Trophoblast cell (in vitro differentiated cells and primary cell): Measurements from ENCODE around the gene LIPK.

Experiments
- DNase-seq, 2 donors: peaks; one replicate each; pipeline ENCODE4 v3.0.0-alpha.2; 2016
- H2AFZ ChIP-seq: 2 replicates; pipeline ENCODE4 v1.6.1; 2013; ENCODE audit warnings: low read length, moderate library complexity, mild to moderate bottlenecking; ENCODE audit not compliant: insufficient read depth, poor library complexity
- H2AK5ac ChIP-seq: 2 replicates; pipeline ENCODE4 v1.6.1; 2013; ENCODE audit warnings: mild to moderate bottlenecking, low read length
- H2BK120ac ChIP-seq: 2 replicates; pipeline ENCODE4 v1.6.1; 2013; ENCODE audit warnings: low read length, mild to moderate bottlenecking, moderate library complexity; ENCODE audit not compliant: insufficient read depth, poor library complexity
- H2BK12ac ChIP-seq: 2 replicates; pipeline ENCODE4 v1.6.1; 2013; ENCODE audit warnings: mild to moderate bottlenecking, low read length, moderate library complexity
- H2BK5ac ChIP-seq: 2 replicates; pipeline ENCODE4 v1.6.1; 2013; ENCODE audit warnings: low read length, low read depth, moderate library complexity, mild to moderate bottlenecking; ENCODE audit not compliant: poor library complexity
- H3K14ac ChIP-seq: 2 replicates; pipeline ENCODE4 v1.6.1; 2013; ENCODE audit warnings: mild to moderate bottlenecking, low read length
- H3K18ac ChIP-seq: 2 replicates; pipeline ENCODE4 v1.6.1; 2013; ENCODE audit warnings: mild to moderate bottlenecking, low read length
- H3K23ac ChIP-seq: 2 replicates; pipeline ENCODE4 v1.6.1; 2013; ENCODE audit warnings: low read length
- H3K27ac ChIP-seq: 2 replicates; pipeline ENCODE4 v1.5.1; 2013; ENCODE audit warnings: low read depth, mild to moderate bottlenecking, inconsistent platforms, low read length, moderate library complexity
- H3K27me3 ChIP-seq: 2 replicates; pipeline ENCODE4 v1.6.1; 2013; ENCODE audit warnings: inconsistent platforms, mild to moderate bottlenecking, low read length, moderate library complexity; ENCODE audit not compliant: insufficient read depth
- H3K36me3 ChIP-seq, 2 experiments: 1 replicate in 1 of 2; 2 replicates in 1 of 2; pipeline ENCODE4 v1.6.1; 2013; ENCODE audit warnings: low read length in 2 of 2, mild to moderate bottlenecking in 2 of 2, moderate library complexity in 1 of 2; ENCODE audit not compliant: insufficient read depth in 2 of 2, control insufficient read depth in 1 of 2
- H3K4ac ChIP-seq: 2 replicates; pipeline ENCODE4 v1.6.1; 2013; ENCODE audit warnings: low read depth, mild to moderate bottlenecking, low read length, moderate library complexity
- H3K4me1 ChIP-seq, 2 experiments: 1 replicate in 1 of 2; 2 replicates in 1 of 2; pipeline ENCODE4 v1.6.1; 2013; ENCODE audit warnings: low read length in 2 of 2, mild to moderate bottlenecking in 2 of 2, moderate library complexity in 1 of 2; ENCODE audit not compliant: insufficient read depth in 2 of 2, control insufficient read depth in 1 of 2
- H3K4me2 ChIP-seq: 2 replicates; pipeline ENCODE4 v1.6.1; 2013; ENCODE audit warnings: inconsistent platforms, mild to moderate bottlenecking, low read length, moderate library complexity
- H3K4me3 ChIP-seq: 2 replicates; pipeline ENCODE4 v1.5.1; 2013; ENCODE audit warnings: mild to moderate bottlenecking, low read depth, low read length, inconsistent platforms
- H3K79me1 ChIP-seq: one replicate; pipeline ENCODE4 v1.6.1; 2013; ENCODE audit warnings: low read length
- H3K79me2 ChIP-seq: 2 replicates; pipeline ENCODE4 v1.6.1; 2013; ENCODE audit warnings: low read length, mild to moderate bottlenecking; ENCODE audit not compliant: control insufficient read depth, insufficient read depth, poor library complexity
- H3K9ac ChIP-seq: 2 replicates; pipeline ENCODE4 v1.6.1; 2013; ENCODE audit warnings: mild to moderate bottlenecking, low read length
- H3K9me3 ChIP-seq: 2 replicates; pipeline ENCODE4 v1.6.1; 2013; ENCODE audit warnings: low read depth, mild to moderate bottlenecking, control low read depth, inconsistent platforms, low read length; ENCODE audit not compliant: insufficient read depth
- H4K12ac ChIP-seq: 2 replicates; pipeline ENCODE4 v1.6.1; 2013; ENCODE audit warnings: low read depth, mild to moderate bottlenecking, low read length, moderate library complexity
- H4K8ac ChIP-seq: 2 replicates; pipeline ENCODE4 v1.6.1; 2013; ENCODE audit warnings: low read depth, mild to moderate bottlenecking, low read length, moderate library complexity
- H4K91ac ChIP-seq: one replicate; pipeline ENCODE4 v1.6.1; 2013; ENCODE audit warnings: low read depth, mild to moderate bottlenecking, low read length, moderate library complexity
- WGBS: extraction: QIAGEN DNeasy Blood & Tissue Kit; methylation state at CpG from one replicate; pipeline ENCODE4 v1.1.7; 2013; ENCODE audit warnings: missing lambda C conversion rate; ENCODE audit not compliant: insufficient read length, insufficient coverage; ENCODE audit errors: extremely low coverage; 5-methylcytosine and 5-hydroxymethylcytosine counted together

LIPK gene

GRCh38 chr10:88764110-88764509 lies 58.1 kb downstream of the LIPK start:
- Histone ChIP-seq H2AFZ (no peak overlapping the region), H2AK5ac (no peak overlapping the region), H3K9ac (no peak overlapping the region), H3K79me2 (no peaks in the 10 kb centered on the region), H3K27ac (no peak overlapping the region), H3K23ac (no peak overlapping the region), H3K14ac (no peak overlapping the region), H3K18ac (no peak overlapping the region), H3K79me1 (no peaks in the 10 kb centered on the region), H2BK5ac (no peak overlapping the region), H3K4me3 (no peak overlapping the region), H3K4me1 (no peaks in the 10 kb centered on the region), H2BK120ac (no peak overlapping the region), H3K27me3 (no peaks in the 10 kb centered on the region), H3K4ac (no peak overlapping the region), H3K4me2 (no peak overlapping the region), H3K9me3 (no peaks in the 10 kb centered on the region), H4K91ac (no peak overlapping the region), H4K12ac (no peak overlapping the region), H2BK12ac (no peak overlapping the region), H3K36me3 (no peaks in the 10 kb centered on the region), H4K8ac (no peak overlapping the region)
- no peak for DNase-seq
- no CpG with 5 or more reads among the region's 3 CpGs for WGBS

- no peaks in the 10 kb centered on the region for H3K79me1 ChIP-seq
- H4K91ac ChIP-seq = no peak overlapping the region
- no peak overlapping the region for H2BK5ac ChIP-seq
- no peak overlapping the region for H4K8ac ChIP-seq
- no peak overlapping the region for H2BK12ac ChIP-seq
- no peaks in the 10 kb centered on the region for H3K27me3 ChIP-seq
- no peaks in the 10 kb centered on the region for H3K4me1 ChIP-seq
- H3K23ac ChIP-seq = no peak overlapping the region
- no peak overlapping the region for H2BK120ac ChIP-seq
- no peaks in the 10 kb centered on the region for H3K9me3 ChIP-seq
- H3K4ac ChIP-seq = no peak overlapping the region
- no CpG with 5 or more reads among the region's 1 CpG for WGBS
- no peak overlapping the region for H3K4me3 ChIP-seq
- no peak overlapping the region for H3K27ac ChIP-seq
- no peak overlapping the region for H2AK5ac ChIP-seq
- DNase-seq = no peak
- H3K9ac ChIP-seq = no peak overlapping the region
- H4K12ac ChIP-seq = no peak overlapping the region
- no peak overlapping the region for H3K14ac ChIP-seq
- H3K36me3 ChIP-seq = no peaks in the 10 kb centered on the region
- no peak overlapping the region for H2AFZ ChIP-seq
- H3K79me2 ChIP-seq = no peaks in the 10 kb centered on the region
- H3K4me2 ChIP-seq = no peak overlapping the region
- H3K18ac ChIP-seq = no peak overlapping the region
Measured at GRCh38 chr10:88765816-88766215, 59.8 kb downstream of the LIPK start.

DNA sequence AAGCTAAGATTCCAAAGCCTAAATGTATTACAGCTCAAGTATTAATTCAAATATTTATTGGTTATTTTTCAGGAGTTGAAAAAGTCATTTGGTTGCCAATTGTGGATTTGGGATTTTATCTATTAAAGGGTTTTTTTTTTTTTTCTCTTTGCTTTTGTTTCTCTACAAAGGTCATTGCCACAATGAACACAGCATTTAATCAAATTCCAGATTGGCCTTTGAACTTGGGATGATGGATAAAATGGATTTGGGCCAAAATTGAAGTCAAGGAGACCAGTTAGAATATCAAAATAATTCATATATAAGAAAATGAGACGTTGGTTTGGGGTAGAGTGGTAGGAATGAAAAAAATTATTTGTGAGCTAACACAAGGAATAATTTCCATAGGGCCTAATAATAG lies 63.3 kb downstream of the LIPK start:
- Histone ChIP-seq H3K27ac (no peak overlapping the region), H4K91ac (no peak overlapping the region), H3K4me2 (no peak overlapping the region), H3K4ac (no peak overlapping the region), H3K36me3 (no peaks in the 10 kb centered on the region), H3K14ac (no peak overlapping the region), H3K23ac (no peak overlapping the region), H2BK12ac (no peak overlapping the region), H3K9ac (no peak overlapping the region), H2BK5ac (no peak overlapping the region), H3K4me1 (no peaks in the 10 kb centered on the region), H3K79me2 (no peaks in the 10 kb centered on the region), H2AFZ (no peak overlapping the region), H3K79me1 (no peaks in the 10 kb centered on the region), H2BK120ac (no peak overlapping the region), H3K9me3 (no peaks in the 10 kb centered on the region), H4K12ac (no peak overlapping the region), H4K8ac (no peak overlapping the region), H3K4me3 (no peak overlapping the region), H2AK5ac (no peak overlapping the region), H3K18ac (no peak overlapping the region), H3K27me3 (no peaks in the 10 kb centered on the region)
- WGBS = 100% methylated on average over 1 of the region's 1 CpG
- DNase-seq = no peak

GRCh38 chr10:88781206-88781605 lies 75.2 kb downstream of the LIPK start:
- no peak overlapping the region for H3K9ac ChIP-seq
- H2BK5ac ChIP-seq = no peak overlapping the region
- no peaks in the 10 kb centered on the region for H3K79me2 ChIP-seq
- no peak overlapping the region for H3K14ac ChIP-seq
- no peak for DNase-seq
- H3K79me1 ChIP-seq = no peaks in the 10 kb centered on the region
- no peak overlapping the region for H2BK12ac ChIP-seq
- no peak overlapping the region for H3K18ac ChIP-seq
- H3K9me3 ChIP-seq = no peaks in the 10 kb centered on the region
- no peak overlapping the region for H3K27ac ChIP-seq
- H4K91ac ChIP-seq = no peak overlapping the region
- H2AK5ac ChIP-seq = no peak overlapping the region
- H2AFZ ChIP-seq = no peak overlapping the region
- no CpG with 5 or more reads among the region's 2 CpGs for WGBS
- no peak overlapping the region for H4K12ac ChIP-seq
- H3K4me1 ChIP-seq = no peaks in the 10 kb centered on the region
- no peaks in the 10 kb centered on the region for H3K36me3 ChIP-seq
- no peak overlapping the region for H3K4me3 ChIP-seq
- H3K23ac ChIP-seq = no peak overlapping the region
- H3K4ac ChIP-seq = no peak overlapping the region
- H2BK120ac ChIP-seq = no peak overlapping the region
- H4K8ac ChIP-seq = no peak overlapping the region
- no peaks in the 10 kb centered on the region for H3K27me3 ChIP-seq
- no peak overlapping the region for H3K4me2 ChIP-seq
